ENCODE results near the gene LRRC26.

Gene LRRC26

GRCh38 chr9:137148661-137149060 lies 21.2 kb downstream of the LRRC26 start:
- H3K4me3 ChIP-seq (ENCODE audit: low read depth, low read length) = no peak overlapping the region
- no peak for TF ChIP-seq CTCF (IDR thresholded peaks at IDR 0.05; ENCODE audit: control insufficient read depth, extremely low read depth, insufficient read depth)
- no peak for DNase-seq (ENCODE audit: low read depth)

- TF ChIP-seq CTCF (IDR thresholded peaks at IDR 0.05; ENCODE audit: control insufficient read depth, extremely low read depth, insufficient read depth) = no peak
- no peak for DNase-seq (ENCODE audit: low read depth)
- H3K4me3 ChIP-seq (ENCODE audit: low read depth, low read length) = no peak overlapping the region
These were observed 21.6 kb downstream of the LRRC26 start for GRCh38 chr9:137148242-137148641.

GRCh38 chr9:137147793-137148160 lies 22.1 kb downstream of the LRRC26 start:
- no peak for TF ChIP-seq CTCF (IDR thresholded peaks at IDR 0.05; ENCODE audit: control insufficient read depth, extremely low read depth, insufficient read depth)
- no peak for DNase-seq (ENCODE audit: low read depth)
- H3K4me3 ChIP-seq (ENCODE audit: low read depth, low read length) = no peak overlapping the region

GRCh38 chr9:137147091-137147792 lies 22.6 kb downstream of the LRRC26 start:
- DNase-seq (ENCODE audit: low read depth) = no peak
- no peak for TF ChIP-seq CTCF (IDR thresholded peaks at IDR 0.05; ENCODE audit: control insufficient read depth, extremely low read depth, insufficient read depth)
- H3K4me3 ChIP-seq (ENCODE audit: low read depth, low read length) = no peak overlapping the region

GRCh38 chr9:137146527-137146918 lies 23.3 kb downstream of the LRRC26 start:
- H3K4me3 ChIP-seq (ENCODE audit: low read depth, low read length) = no peak overlapping the region
- no peak for DNase-seq (ENCODE audit: low read depth)
- no peak for TF ChIP-seq CTCF (IDR thresholded peaks at IDR 0.05; ENCODE audit: control insufficient read depth, extremely low read depth, insufficient read depth)

GRCh38 chr9:137145731-137146526 lies 23.9 kb downstream of the LRRC26 start:
- H3K4me3 ChIP-seq (ENCODE audit: low read depth, low read length) = no peak overlapping the region
- no peak for TF ChIP-seq CTCF (IDR thresholded peaks at IDR 0.05; ENCODE audit: control insufficient read depth, extremely low read depth, insufficient read depth)
- no peak for DNase-seq (ENCODE audit: low read depth)

All from LNCaP clone FGC (cell line).